Esophagus squamous epithelium (tissue), 5 donors: ENCODE results near the gene SLC12A2. TPM values are rescaled to one million over a fixed set of nuclear protein-coding genes. Genes with fewer than 3 reads are reported as not detected.

Experiments
- DNase-seq: peaks from one replicate; lab custom pipeline; 2025; lab: John Stamatoyannopoulos, UW
- H3K27ac ChIP-seq, 4 donors: fragments of 200-600 bp; sonication (generic); one replicate each; pipeline ENCODE4 v1.5.1; 2016 to 2019; ENCODE audit warnings: mild to moderate bottlenecking in 1 of 4
- H3K27me3 ChIP-seq, 4 donors: fragments of 200-600 bp; sonication (generic); 1 replicate in 3 of 4; 2 replicates in 1 of 4; pipeline versions ENCODE4 v1.5.1 to v1.6.0; 2017 to 2021; ENCODE audit warnings: antibody characterized with exemption in 1 of 4
- H3K36me3 ChIP-seq, 3 donors: fragments of 200-600 bp; sonication (generic); one replicate each; pipeline ENCODE4 v1.5.1; 2016 to 2019
- H3K4me1 ChIP-seq, 3 donors: fragments of 200-600 bp; sonication (generic); one replicate each; pipeline ENCODE4 v1.5.1; 2017 to 2019
- H3K4me3 ChIP-seq, 4 donors: fragments of 200-600 bp; sonication (generic); 1 replicate in 3 of 4; 2 replicates in 1 of 4; pipeline ENCODE4 v1.5.1; 2016 to 2019; ENCODE audit warnings: mild to moderate bottlenecking in 2 of 4, moderate library complexity in 1 of 4
- H3K9me3 ChIP-seq, 3 donors: fragments of 200-600 bp; sonication (generic); one replicate each; pipeline ENCODE4 v1.5.1; 2016 to 2019
- CTCF ChIP-seq, 6 experiments: fragments of 450-650 bp in 4 of 6; fragments of 200-600 bp in 2 of 6; sonication (generic) in 2 of 6; IDR thresholded peaks; one replicate each; pipeline ENCODE4 v1.5.1; 2016 to 2019; ENCODE audit warnings: antibody characterized with exemption in 6 of 6, mild to moderate bottlenecking in 4 of 6, moderate library complexity in 4 of 6
- POLR2A ChIP-seq, 4 donors: fragments of 450-650 bp; IDR thresholded peaks; one replicate each; pipeline ENCODE4 v1.6.1; 2017; ENCODE audit warnings: antibody characterized with exemption in 4 of 4, mild to moderate bottlenecking in 4 of 4, moderate library complexity in 3 of 4
- WGBS, 2 donors: methylation state at CpG; one replicate each; pipeline ENCODE4 v1.1.5; 2018; 5-methylcytosine and 5-hydroxymethylcytosine counted together
- intact Hi-C: fragments of 100-400 bp; cut with DNase I; formaldehyde crosslinking; loops from one replicate; pipeline ENCODE4 v1.15.0; 2022
- total RNA-seq, 4 donors: library from RNA; depleted of rRNA; stranded (reverse); fragments of >200 nt; gene quantifications; one replicate each; pipeline ENCODE4 v1.1.0, GENCODE V29; 2016
- donor health status: DM: yes; HTN: yes; CAD: no.

Gene SLC12A2
- total RNA-seq, 4 donors from 2014 or later, result 8.9 to 20.1 (median 20.0) TPM

GRCh38 chr5:128224336-128224735, 140.8 kb downstream of the SLC12A2 start:
- 66 to 81% methylated on average over 1 of the region's 1 CpG for WGBS, 2 donors
- peaks cover 0 to 13% (median 0%) of the 10 kb centered on the region in 3 donors for H3K4me1 ChIP-seq
- no peaks in the 10 kb centered on the region for H3K27me3 ChIP-seq
- no peaks in the 10 kb centered on the region for H3K9me3 ChIP-seq
- H3K4me3 ChIP-seq, result no peak overlapping the region
- H3K27ac ChIP-seq, result no peak overlapping the region
- no peak for DNase-seq
- intact Hi-C loops, result loop anchor here (5.0 kb wide), 1 partner anchor 618 kb away; no protein-coding TSS in a partner anchor
- TF ChIP-seq POLR2A (IDR thresholded peaks at IDR 0.05) (no peak), CTCF (IDR thresholded peaks at IDR 0.05) (no peak)
- no peaks in the 10 kb centered on the region for H3K36me3 ChIP-seq

- H3K9me3 ChIP-seq, result no peaks in the 10 kb centered on the region
- H3K4me3 ChIP-seq, result no peak overlapping the region
- no peaks in the 10 kb centered on the region for H3K36me3 ChIP-seq
- 79 to 82% methylated on average over 2 of the region's 2 CpGs for WGBS, 2 donors
- intact Hi-C loops, result no loop called here
- no peak for DNase-seq
- no peaks in the 10 kb centered on the region for H3K27me3 ChIP-seq
- H3K27ac ChIP-seq, result no peak overlapping the region
- TF ChIP-seq CTCF (IDR thresholded peaks at IDR 0.05) (no peak), POLR2A (IDR thresholded peaks at IDR 0.05) (no peak)
- peaks cover 0 to 13% (median 0%) of the 10 kb centered on the region in 3 donors for H3K4me1 ChIP-seq
These were observed 141.9 kb downstream of the SLC12A2 start for GRCh38 chr5:128225245-128226030.

GRCh38 chr5:128228008-128228407, 144.4 kb downstream of the SLC12A2 start:
- Histone ChIP-seq H3K36me3 (no peaks in the 10 kb centered on the region), H3K9me3 (no peaks in the 10 kb centered on the region), H3K4me3 (no peak overlapping the region), H3K27ac (no peak overlapping the region), H3K27me3 (no peaks in the 10 kb centered on the region), H3K4me1 (peaks cover 0 to 13% (median 0%) of the 10 kb centered on the region in 3 donors)
- 26 to 28% methylated on average over 3 of the region's 3 CpGs for WGBS, 2 donors
- intact Hi-C loops, result no loop called here
- no peak for TF ChIP-seq POLR2A (IDR thresholded peaks at IDR 0.05)
- no peak for TF ChIP-seq CTCF (IDR thresholded peaks at IDR 0.05)
- no peak for DNase-seq

- no peaks in the 10 kb centered on the region for H3K36me3 ChIP-seq
- no peak for DNase-seq
- no peaks in the 10 kb centered on the region for H3K27me3 ChIP-seq
- no peak overlapping the region for H3K27ac ChIP-seq
- peaks cover 0 to 13% (median 0%) of the 10 kb centered on the region in 3 donors for H3K4me1 ChIP-seq
- intact Hi-C loops, result no loop called here
- H3K9me3 ChIP-seq, result no peaks in the 10 kb centered on the region
- WGBS, 2 donors, result 19 to 35% methylated on average over 3 of the region's 3 CpGs
- H3K4me3 ChIP-seq, result no peak overlapping the region
- no peak for TF ChIP-seq CTCF (IDR thresholded peaks at IDR 0.05)
These were observed 145.0 kb downstream of the SLC12A2 start for GRCh38 chr5:128228521-128228920.

- TF ChIP-seq POLR2A (IDR thresholded peaks at IDR 0.05), result no peak
- no peak for TF ChIP-seq CTCF (IDR thresholded peaks at IDR 0.05)
- no peak for DNase-seq
- peaks cover 0 to 8% (median 0%) of the 10 kb centered on the region in 4 donors for H3K27me3 ChIP-seq
- intact Hi-C loops, result no loop called here
- H3K9me3 ChIP-seq, result no peaks in the 10 kb centered on the region
- no peak overlapping the region for H3K27ac ChIP-seq
- no peak overlapping the region for H3K4me3 ChIP-seq
- H3K36me3 ChIP-seq, result no peaks in the 10 kb centered on the region
- H3K4me1 ChIP-seq, result peaks cover 0 to 20% (median 0%) of the 10 kb centered on the region in 3 donors
- 89 to 90% methylated on average over 5 to 7 of the region's 7 CpGs for WGBS, 2 donors
These were observed 151.5 kb downstream of the SLC12A2 start for GRCh38 chr5:128234928-128235641.
